ENCODE data around the gene LKAAEAR1. TPM values are rescaled to one million over a fixed set of nuclear protein-coding genes. Genes with fewer than 3 reads are reported as not detected.
A peak's percentile ranks its signal among the peaks of the same experiment; 100 is the strongest.

The LKAAEAR1 gene
- total and polyA plus RNA-seq, 2 experiments from 2014 or later, result 1.8 TPM; not detected in 1

DNA sequence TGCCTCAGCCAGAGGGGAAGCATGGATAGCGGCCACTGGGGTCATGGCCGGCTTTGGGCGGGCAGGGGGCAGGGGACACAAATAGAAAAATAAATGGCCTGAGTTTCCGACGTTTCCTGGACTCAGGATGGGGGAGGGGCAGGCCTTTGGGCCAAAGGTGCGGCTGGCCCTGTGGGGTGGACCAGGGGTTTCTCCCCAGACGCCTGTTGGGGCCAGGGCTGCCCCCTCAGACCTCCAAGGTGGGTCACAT, 27.6 kb downstream of the LKAAEAR1 start:
- H3K27ac ChIP-seq (ENCODE audit: low read depth), result no peak overlapping the region
- Mint-ChIP-seq H3K36me3 (ENCODE audit: low read depth) (no peaks in the 10 kb centered on the region), H3K27me3 (ENCODE audit: insufficient read depth, low read depth, poor library complexity) (peaks cover 23% of the 10 kb centered on the region), H3K4me1 (peaks cover 32% of the 10 kb centered on the region), H3K27ac (no peak overlapping the region), H3K4me3 (no peak overlapping the region), H3K9me3 (no peaks in the 10 kb centered on the region)
- ATAC-seq, result no peak
- H4K20me1 ChIP-seq (replicated peaks; ENCODE audit: insufficient read depth), result no peaks in the 10 kb centered on the region
- H3K4me2 ChIP-seq, result no peak overlapping the region
- peak overlapping the region; percentile 90; the same call in 1 of the 2 replicates for H2AFZ ChIP-seq
- H3K4me1 ChIP-seq (ENCODE audit: insufficient read depth), result peaks cover 6% of the 10 kb centered on the region; the same call in 1 of the 2 replicates
- no peak for DNase-seq (ENCODE audit: low spot score)
- no peaks in the 10 kb centered on the region for H3F3A ChIP-seq (replicated peaks; ENCODE audit: low read depth)
- H3K79me2 ChIP-seq (replicated peaks; ENCODE audit: insufficient read depth), result no peaks in the 10 kb centered on the region
- no peaks in the 10 kb centered on the region for H3K27me3 ChIP-seq (ENCODE audit: insufficient read depth)
- no peak for TF ChIP-seq EZH2phosphoT487 (IDR thresholded peaks at IDR 0.05; ENCODE audit: unreplicated experiment)
- TF ChIP-seq ZNF331 (CRISPR knock-in tag; IDR thresholded peaks at IDR 0.05; ENCODE audit: low read depth), result no peak
- TF ChIP-seq, protein P1, sequence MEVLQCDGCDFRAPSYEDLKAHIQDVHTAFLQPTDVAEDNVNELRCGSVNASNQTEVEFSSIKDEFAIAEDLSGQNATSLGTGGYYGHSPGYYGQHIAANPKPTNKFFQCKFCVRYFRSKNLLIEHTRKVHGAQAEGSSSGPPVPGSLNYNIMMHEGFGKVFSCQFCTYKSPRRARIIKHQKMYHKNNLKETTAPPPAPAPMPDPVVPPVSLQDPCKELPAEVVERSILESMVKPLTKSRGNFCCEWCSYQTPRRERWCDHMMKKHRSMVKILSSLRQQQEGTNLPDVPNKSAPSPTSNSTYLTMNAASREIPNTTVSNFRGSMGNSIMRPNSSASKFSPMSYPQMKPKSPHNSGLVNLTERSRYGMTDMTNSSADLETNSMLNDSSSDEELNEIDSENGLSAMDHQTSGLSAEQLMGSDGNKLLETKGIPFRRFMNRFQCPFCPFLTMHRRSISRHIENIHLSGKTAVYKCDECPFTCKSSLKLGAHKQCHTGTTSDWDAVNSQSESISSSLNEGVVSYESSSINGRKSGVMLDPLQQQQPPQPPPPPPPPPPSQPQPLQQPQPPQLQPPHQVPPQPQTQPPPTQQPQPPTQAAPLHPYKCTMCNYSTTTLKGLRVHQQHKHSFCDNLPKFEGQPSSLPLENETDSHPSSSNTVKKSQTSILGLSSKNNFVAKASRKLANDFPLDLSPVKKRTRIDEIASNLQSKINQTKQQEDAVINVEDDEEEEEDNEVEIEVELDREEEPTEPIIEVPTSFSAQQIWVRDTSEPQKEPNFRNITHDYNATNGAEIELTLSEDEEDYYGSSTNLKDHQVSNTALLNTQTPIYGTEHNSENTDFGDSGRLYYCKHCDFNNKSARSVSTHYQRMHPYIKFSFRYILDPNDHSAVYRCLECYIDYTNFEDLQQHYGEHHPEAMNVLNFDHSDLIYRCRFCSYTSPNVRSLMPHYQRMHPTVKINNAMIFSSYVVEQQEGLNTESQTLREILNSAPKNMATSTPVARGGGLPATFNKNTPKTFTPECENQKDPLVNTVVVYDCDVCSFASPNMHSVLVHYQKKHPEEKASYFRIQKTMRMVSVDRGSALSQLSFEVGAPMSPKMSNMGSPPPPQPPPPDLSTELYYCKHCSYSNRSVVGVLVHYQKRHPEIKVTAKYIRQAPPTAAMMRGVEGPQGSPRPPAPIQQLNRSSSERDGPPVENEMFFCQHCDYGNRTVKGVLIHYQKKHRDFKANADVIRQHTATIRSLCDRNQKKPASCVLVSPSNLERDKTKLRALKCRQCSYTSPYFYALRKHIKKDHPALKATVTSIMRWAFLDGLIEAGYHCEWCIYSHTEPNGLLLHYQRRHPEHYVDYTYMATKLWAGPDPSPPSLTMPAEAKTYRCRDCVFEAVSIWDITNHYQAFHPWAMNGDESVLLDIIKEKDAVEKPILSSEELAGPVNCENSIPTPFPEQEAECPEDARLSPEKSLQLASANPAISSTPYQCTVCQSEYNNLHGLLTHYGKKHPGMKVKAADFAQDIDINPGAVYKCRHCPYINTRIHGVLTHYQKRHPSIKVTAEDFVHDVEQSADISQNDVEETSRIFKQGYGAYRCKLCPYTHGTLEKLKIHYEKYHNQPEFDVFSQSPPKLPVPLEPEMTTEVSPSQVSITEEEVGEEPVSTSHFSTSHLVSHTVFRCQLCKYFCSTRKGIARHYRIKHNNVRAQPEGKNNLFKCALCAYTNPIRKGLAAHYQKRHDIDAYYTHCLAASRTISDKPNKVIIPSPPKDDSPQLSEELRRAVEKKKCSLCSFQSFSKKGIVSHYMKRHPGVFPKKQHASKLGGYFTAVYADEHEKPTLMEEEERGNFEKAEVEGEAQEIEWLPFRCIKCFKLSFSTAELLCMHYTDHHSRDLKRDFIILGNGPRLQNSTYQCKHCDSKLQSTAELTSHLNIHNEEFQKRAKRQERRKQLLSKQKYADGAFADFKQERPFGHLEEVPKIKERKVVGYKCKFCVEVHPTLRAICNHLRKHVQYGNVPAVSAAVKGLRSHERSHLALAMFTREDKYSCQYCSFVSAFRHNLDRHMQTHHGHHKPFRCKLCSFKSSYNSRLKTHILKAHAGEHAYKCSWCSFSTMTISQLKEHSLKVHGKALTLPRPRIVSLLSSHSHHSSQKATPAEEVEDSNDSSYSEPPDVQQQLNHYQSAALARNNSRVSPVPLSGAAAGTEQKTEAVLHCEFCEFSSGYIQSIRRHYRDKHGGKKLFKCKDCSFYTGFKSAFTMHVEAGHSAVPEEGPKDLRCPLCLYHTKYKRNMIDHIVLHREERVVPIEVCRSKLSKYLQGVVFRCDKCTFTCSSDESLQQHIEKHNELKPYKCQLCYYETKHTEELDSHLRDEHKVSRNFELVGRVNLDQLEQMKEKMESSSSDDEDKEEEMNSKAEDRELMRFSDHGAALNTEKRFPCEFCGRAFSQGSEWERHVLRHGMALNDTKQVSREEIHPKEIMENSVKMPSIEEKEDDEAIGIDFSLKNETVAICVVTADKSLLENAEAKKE (CRISPR knock-in tag; IDR thresholded peaks at IDR 0.05), result no peak
- TF ChIP-seq, protein P2, sequence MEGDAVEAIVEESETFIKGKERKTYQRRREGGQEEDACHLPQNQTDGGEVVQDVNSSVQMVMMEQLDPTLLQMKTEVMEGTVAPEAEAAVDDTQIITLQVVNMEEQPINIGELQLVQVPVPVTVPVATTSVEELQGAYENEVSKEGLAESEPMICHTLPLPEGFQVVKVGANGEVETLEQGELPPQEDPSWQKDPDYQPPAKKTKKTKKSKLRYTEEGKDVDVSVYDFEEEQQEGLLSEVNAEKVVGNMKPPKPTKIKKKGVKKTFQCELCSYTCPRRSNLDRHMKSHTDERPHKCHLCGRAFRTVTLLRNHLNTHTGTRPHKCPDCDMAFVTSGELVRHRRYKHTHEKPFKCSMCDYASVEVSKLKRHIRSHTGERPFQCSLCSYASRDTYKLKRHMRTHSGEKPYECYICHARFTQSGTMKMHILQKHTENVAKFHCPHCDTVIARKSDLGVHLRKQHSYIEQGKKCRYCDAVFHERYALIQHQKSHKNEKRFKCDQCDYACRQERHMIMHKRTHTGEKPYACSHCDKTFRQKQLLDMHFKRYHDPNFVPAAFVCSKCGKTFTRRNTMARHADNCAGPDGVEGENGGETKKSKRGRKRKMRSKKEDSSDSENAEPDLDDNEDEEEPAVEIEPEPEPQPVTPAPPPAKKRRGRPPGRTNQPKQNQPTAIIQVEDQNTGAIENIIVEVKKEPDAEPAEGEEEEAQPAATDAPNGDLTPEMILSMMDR (conservative IDR thresholded peaks at IDR 0.05; ENCODE audit: low read depth in 2 of 2), result no peak
- no peak for TF ChIP-seq ZNF114 (CRISPR knock-in tag; IDR thresholded peaks at IDR 0.05)
- no peak for TF ChIP-seq CREB1 (CRISPR knock-in tag; IDR thresholded peaks at IDR 0.05; ENCODE audit: low read depth)
- TF ChIP-seq STAT1 (IDR thresholded peaks at IDR 0.05; ENCODE audit: unreplicated experiment), result no peak
- no peak for TF ChIP-seq EZH2 (IDR thresholded peaks at IDR 0.05; ENCODE audit: low read depth, unreplicated experiment)
- no peak for TF ChIP-seq POLR2AphosphoS5 (IDR thresholded peaks at IDR 0.05; ENCODE audit: low read depth)
- no peak for TF ChIP-seq NANOG (IDR thresholded peaks at IDR 0.05; ENCODE audit: borderline replicate concordance)
- TF ChIP-seq, protein P3, sequence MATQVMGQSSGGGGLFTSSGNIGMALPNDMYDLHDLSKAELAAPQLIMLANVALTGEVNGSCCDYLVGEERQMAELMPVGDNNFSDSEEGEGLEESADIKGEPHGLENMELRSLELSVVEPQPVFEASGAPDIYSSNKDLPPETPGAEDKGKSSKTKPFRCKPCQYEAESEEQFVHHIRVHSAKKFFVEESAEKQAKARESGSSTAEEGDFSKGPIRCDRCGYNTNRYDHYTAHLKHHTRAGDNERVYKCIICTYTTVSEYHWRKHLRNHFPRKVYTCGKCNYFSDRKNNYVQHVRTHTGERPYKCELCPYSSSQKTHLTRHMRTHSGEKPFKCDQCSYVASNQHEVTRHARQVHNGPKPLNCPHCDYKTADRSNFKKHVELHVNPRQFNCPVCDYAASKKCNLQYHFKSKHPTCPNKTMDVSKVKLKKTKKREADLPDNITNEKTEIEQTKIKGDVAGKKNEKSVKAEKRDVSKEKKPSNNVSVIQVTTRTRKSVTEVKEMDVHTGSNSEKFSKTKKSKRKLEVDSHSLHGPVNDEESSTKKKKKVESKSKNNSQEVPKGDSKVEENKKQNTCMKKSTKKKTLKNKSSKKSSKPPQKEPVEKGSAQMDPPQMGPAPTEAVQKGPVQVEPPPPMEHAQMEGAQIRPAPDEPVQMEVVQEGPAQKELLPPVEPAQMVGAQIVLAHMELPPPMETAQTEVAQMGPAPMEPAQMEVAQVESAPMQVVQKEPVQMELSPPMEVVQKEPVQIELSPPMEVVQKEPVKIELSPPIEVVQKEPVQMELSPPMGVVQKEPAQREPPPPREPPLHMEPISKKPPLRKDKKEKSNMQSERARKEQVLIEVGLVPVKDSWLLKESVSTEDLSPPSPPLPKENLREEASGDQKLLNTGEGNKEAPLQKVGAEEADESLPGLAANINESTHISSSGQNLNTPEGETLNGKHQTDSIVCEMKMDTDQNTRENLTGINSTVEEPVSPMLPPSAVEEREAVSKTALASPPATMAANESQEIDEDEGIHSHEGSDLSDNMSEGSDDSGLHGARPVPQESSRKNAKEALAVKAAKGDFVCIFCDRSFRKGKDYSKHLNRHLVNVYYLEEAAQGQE (IDR thresholded peaks at IDR 0.05; ENCODE audit: unreplicated experiment), result no peak
- TF ChIP-seq, protein P4, sequence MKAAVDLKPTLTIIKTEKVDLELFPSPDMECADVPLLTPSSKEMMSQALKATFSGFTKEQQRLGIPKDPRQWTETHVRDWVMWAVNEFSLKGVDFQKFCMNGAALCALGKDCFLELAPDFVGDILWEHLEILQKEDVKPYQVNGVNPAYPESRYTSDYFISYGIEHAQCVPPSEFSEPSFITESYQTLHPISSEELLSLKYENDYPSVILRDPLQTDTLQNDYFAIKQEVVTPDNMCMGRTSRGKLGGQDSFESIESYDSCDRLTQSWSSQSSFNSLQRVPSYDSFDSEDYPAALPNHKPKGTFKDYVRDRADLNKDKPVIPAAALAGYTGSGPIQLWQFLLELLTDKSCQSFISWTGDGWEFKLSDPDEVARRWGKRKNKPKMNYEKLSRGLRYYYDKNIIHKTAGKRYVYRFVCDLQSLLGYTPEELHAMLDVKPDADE (IDR thresholded peaks at IDR 0.05), result no peak
- no peaks in the 10 kb centered on the region for H3K36me3 ChIP-seq (ENCODE audit: insufficient read depth)
- no peaks in the 10 kb centered on the region for H3K9me2 ChIP-seq (ENCODE audit: insufficient read depth)
- no peak overlapping the region for H3K4me3 ChIP-seq
